Measurements from ENCODE around the gene MAP6. TPM values are rescaled to one million over a fixed set of nuclear protein-coding genes. Genes with fewer than 3 reads are reported as not detected.

MAP6 gene
- total and polyA plus RNA-seq, 9 of the 15 experiments (the other 6 are each of a cell fraction or from before 2014, with no cell fraction given): not detected

- TF ChIP-seq E2F6 (IDR thresholded peaks at IDR 0.05; ENCODE audit: borderline replicate concordance in 1 of 2, extremely low read depth in 1 of 2, insufficient read depth in 1 of 2, insufficient read length in 1 of 2, low read depth in 1 of 2, low read length in 1 of 2, poor library complexity in 1 of 2, severe bottlenecking in 1 of 2): peak in 1 of 2 experiments; percentile 42
- no peak for TF ChIP-seq PPARD (CRISPR knock-in tag; IDR thresholded peaks at IDR 0.05)
- no peak for TF ChIP-seq BRF2 (IDR thresholded peaks at IDR 0.05; ENCODE audit: borderline replicate concordance, insufficient read depth, insufficient read length)
- TF ChIP-seq RFX1 (IDR thresholded peaks at IDR 0.05): no peak
- no peak for TF ChIP-seq PKNOX1 (IDR thresholded peaks at IDR 0.05)
- no peak for TF ChIP-seq ZBTB9 (CRISPR knock-in tag; IDR thresholded peaks at IDR 0.05)
- TF ChIP-seq POU5F1 (IDR thresholded peaks at IDR 0.05; ENCODE audit: borderline replicate concordance, low read depth, low read length, partially characterized antibody): no peak
- TF ChIP-seq ZNF586 (CRISPR knock-in tag; conservative IDR thresholded peaks at IDR 0.05): no peak
- TF ChIP-seq SMAD4 (CRISPR knock-in tag; conservative IDR thresholded peaks at IDR 0.05): 0 out of 2 replicates have a peak, but pooled peaks have one; percentile 14
- no peak for TF ChIP-seq ELK1 (CRISPR knock-in tag; IDR thresholded peaks at IDR 0.05)
- TF ChIP-seq ZC3H11A (IDR thresholded peaks at IDR 0.05; ENCODE audit: low read depth, low read length): no peak
- TF ChIP-seq ELF2 (CRISPR knock-in tag; IDR thresholded peaks at IDR 0.05): no peak
- no peak for TF ChIP-seq POLR2AphosphoS2 (IDR thresholded peaks at IDR 0.05; ENCODE audit: low read length)
- no peak for TF ChIP-seq ZNF583 (CRISPR knock-in tag; IDR thresholded peaks at IDR 0.05)
- no peak for TF ChIP-seq AFF4 (CRISPR knock-in tag; IDR thresholded peaks at IDR 0.05)
Measured at GRCh38 chr11:75582895-75583717, 85.7 kb downstream of the MAP6 start (continued).

Data from K562 (cell line).